Measurements from ENCODE around the gene NHLRC2. TPM values are rescaled to one million over a fixed set of nuclear protein-coding genes. Genes with fewer than 3 reads are reported as not detected.

Gene NHLRC2
- total and polyA plus RNA-seq, 2 donors (not counting 3 experiments of a cell fraction or from before 2014, with no cell fraction given) = 5.2 to 28.2 TPM

DNA sequence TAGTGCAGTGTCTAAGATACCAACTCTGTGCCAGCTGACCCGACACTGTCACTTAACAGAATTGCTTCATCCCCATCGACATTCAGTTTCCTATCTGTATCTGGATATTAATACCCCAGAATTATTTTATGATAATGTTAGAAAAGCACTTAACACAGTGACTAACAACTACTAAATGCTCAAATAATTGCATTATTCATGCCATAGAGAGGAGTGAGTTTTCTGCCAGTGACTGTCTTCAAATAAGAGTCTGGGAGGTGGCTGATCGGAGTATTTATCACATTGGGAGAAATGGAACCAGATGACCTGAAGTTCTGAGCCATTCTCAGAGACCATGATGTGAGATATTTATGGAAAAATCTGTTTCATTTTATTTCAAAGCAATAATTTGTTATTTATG, 65.7 kb downstream of the NHLRC2 start:
- no peaks in the 10 kb centered on the region for H3K9me3 ChIP-seq (replicated peaks; ENCODE audit: control insufficient read depth, insufficient read depth, low read length)
- no peaks in the 10 kb centered on the region for H3K79me2 ChIP-seq (ENCODE audit: control insufficient read depth, insufficient read depth, low read length)
- no TSS peak for BruUV-seq (replicated peaks)
- ChIA-PET CTCF (no interaction called here), POLR2A (no interaction called here)
- no peaks in the 10 kb centered on the region for H3K36me3 ChIP-seq (ENCODE audit: control insufficient read depth in 2 of 2, extremely low read depth in 1 of 2, insufficient read depth in 2 of 2, low read length in 2 of 2)
- H3K4me1 ChIP-seq (ENCODE audit: control insufficient read depth, extremely low read depth, insufficient read depth, low read length) = peaks cover 27% of the 10 kb centered on the region
- H3K27ac ChIP-seq (ENCODE audit: insufficient read depth, low read depth, low read length) = no peak overlapping the region
- no peak overlapping the region for H3K4me3 ChIP-seq (replicated peaks in 1 of 3; ENCODE audit: insufficient read depth in 1 of 3, low read depth in 1 of 3, low read length in 3 of 3)
- dilution Hi-C loops (cut with MboI; ENCODE audit: extremely low pct_ligation_motif_present, low sequenced_read_pairs) = no loop called here
- intact Hi-C loops (cut with micrococcal nuclease) = no loop called here
- no peaks in the 10 kb centered on the region for H3K27me3 ChIP-seq (ENCODE audit: control insufficient read depth in 2 of 2, insufficient read depth in 2 of 2, low read length in 2 of 2)
- no peak overlapping the region for H2AFZ ChIP-seq (ENCODE audit: low read depth, low read length)
- FAIRE-seq (no peak), DNase-seq (ENCODE audit: low read depth, low spot score) (no peak)
- H3K9ac ChIP-seq (replicated peaks; ENCODE audit: extremely low read depth, insufficient read depth, low read length) = no peak overlapping the region
- TF ChIP-seq, protein P1, sequence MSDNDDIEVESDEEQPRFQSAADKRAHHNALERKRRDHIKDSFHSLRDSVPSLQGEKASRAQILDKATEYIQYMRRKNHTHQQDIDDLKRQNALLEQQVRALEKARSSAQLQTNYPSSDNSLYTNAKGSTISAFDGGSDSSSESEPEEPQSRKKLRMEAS (IDR thresholded peaks at IDR 0.05; ENCODE audit: insufficient read depth, insufficient read length) = no peak
- TF ChIP-seq POLR2A (IDR thresholded peaks at IDR 0.05; ENCODE audit: low read depth, low read length) = no peak
- no peak for TF ChIP-seq GATA2 (IDR thresholded peaks at IDR 0.05; ENCODE audit: insufficient read depth, insufficient read length, low read depth, low read length)
- TF ChIP-seq MYC (IDR thresholded peaks at IDR 0.05; ENCODE audit: low read depth, low read length) = no peak
- TF ChIP-seq FOS (IDR thresholded peaks at IDR 0.05; ENCODE audit: borderline replicate concordance, insufficient read depth, low read length) = no peak
- TF ChIP-seq JUN (IDR thresholded peaks at IDR 0.05; ENCODE audit: borderline replicate concordance, insufficient read depth, insufficient read length, low read depth) = no peak
- TF ChIP-seq, protein P2, sequence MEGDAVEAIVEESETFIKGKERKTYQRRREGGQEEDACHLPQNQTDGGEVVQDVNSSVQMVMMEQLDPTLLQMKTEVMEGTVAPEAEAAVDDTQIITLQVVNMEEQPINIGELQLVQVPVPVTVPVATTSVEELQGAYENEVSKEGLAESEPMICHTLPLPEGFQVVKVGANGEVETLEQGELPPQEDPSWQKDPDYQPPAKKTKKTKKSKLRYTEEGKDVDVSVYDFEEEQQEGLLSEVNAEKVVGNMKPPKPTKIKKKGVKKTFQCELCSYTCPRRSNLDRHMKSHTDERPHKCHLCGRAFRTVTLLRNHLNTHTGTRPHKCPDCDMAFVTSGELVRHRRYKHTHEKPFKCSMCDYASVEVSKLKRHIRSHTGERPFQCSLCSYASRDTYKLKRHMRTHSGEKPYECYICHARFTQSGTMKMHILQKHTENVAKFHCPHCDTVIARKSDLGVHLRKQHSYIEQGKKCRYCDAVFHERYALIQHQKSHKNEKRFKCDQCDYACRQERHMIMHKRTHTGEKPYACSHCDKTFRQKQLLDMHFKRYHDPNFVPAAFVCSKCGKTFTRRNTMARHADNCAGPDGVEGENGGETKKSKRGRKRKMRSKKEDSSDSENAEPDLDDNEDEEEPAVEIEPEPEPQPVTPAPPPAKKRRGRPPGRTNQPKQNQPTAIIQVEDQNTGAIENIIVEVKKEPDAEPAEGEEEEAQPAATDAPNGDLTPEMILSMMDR (IDR thresholded peaks at IDR 0.05; ENCODE audit: extremely low read depth in 1 of 2, insufficient read depth in 1 of 2, low read depth in 1 of 2, low read length in 2 of 2) = no peak
- no peak for TF ChIP-seq POLR2AphosphoS5 (IDR thresholded peaks at IDR 0.05; ENCODE audit: insufficient read depth, low read depth, low read length)
- no peak for TF ChIP-seq EZH2 (IDR thresholded peaks at IDR 0.05; ENCODE audit: borderline replicate concordance, low read depth, low read length, severe bottlenecking)
- no peaks in the 10 kb centered on the region for H4K20me1 ChIP-seq (replicated peaks; ENCODE audit: control insufficient read depth, extremely low read depth, insufficient read depth, low read length)
- H3K9me1 ChIP-seq (replicated peaks; ENCODE audit: control insufficient read depth, extremely low read depth, insufficient read depth, low read length) = no peaks in the 10 kb centered on the region
- H3K4me2 ChIP-seq (ENCODE audit: insufficient read depth, low read length) = no peak overlapping the region

Measured in endothelial cell of umbilical vein (primary cell).